ENCODE results near the gene KCNMA1. TPM values are rescaled to one million over a fixed set of nuclear protein-coding genes. Genes with fewer than 3 reads are reported as not detected.

The KCNMA1 gene
- polyA plus RNA-seq, 1 donor from 2014 or later, result 60.8 TPM

- Histone ChIP-seq H3K36me3 (ENCODE audit: insufficient read depth, low read length) (no peaks in the 10 kb centered on the region), H3K4me3 (ENCODE audit: low read length) (peak overlapping the region; percentile 2), H3K4me2 (ENCODE audit: low read length) (no peak overlapping the region), H4K20me1 (ENCODE audit: insufficient read depth) (no peaks in the 10 kb centered on the region), H2AFZ (ENCODE audit: low read depth, low read length) (no peak overlapping the region), H3K27ac (ENCODE audit: low read length) (peak overlapping the region; percentile 28), H3K9ac (ENCODE audit: low read length) (no peak overlapping the region), H3K79me2 (replicated peaks; ENCODE audit: insufficient read depth, low read length) (no peaks in the 10 kb centered on the region), H3F3A (ENCODE audit: insufficient read depth, low read length, poor library complexity, severe bottlenecking) (no peaks in the 10 kb centered on the region), H3K9me3 (ENCODE audit: low read length) (no peaks in the 10 kb centered on the region), H3K9me2 (ENCODE audit: insufficient read depth, low read length) (no peaks in the 10 kb centered on the region), H3K27me3 (ENCODE audit: insufficient read depth, low read depth, low read length) (no peaks in the 10 kb centered on the region)
- TF ChIP-seq POLR2AphosphoS5 (IDR thresholded peaks at IDR 0.05), result peak; percentile 78
- peak; percentile 21 for TF ChIP-seq SMC3 (conservative IDR thresholded peaks at IDR 0.05; ENCODE audit: poor library complexity)
- TF ChIP-seq, protein P1, sequence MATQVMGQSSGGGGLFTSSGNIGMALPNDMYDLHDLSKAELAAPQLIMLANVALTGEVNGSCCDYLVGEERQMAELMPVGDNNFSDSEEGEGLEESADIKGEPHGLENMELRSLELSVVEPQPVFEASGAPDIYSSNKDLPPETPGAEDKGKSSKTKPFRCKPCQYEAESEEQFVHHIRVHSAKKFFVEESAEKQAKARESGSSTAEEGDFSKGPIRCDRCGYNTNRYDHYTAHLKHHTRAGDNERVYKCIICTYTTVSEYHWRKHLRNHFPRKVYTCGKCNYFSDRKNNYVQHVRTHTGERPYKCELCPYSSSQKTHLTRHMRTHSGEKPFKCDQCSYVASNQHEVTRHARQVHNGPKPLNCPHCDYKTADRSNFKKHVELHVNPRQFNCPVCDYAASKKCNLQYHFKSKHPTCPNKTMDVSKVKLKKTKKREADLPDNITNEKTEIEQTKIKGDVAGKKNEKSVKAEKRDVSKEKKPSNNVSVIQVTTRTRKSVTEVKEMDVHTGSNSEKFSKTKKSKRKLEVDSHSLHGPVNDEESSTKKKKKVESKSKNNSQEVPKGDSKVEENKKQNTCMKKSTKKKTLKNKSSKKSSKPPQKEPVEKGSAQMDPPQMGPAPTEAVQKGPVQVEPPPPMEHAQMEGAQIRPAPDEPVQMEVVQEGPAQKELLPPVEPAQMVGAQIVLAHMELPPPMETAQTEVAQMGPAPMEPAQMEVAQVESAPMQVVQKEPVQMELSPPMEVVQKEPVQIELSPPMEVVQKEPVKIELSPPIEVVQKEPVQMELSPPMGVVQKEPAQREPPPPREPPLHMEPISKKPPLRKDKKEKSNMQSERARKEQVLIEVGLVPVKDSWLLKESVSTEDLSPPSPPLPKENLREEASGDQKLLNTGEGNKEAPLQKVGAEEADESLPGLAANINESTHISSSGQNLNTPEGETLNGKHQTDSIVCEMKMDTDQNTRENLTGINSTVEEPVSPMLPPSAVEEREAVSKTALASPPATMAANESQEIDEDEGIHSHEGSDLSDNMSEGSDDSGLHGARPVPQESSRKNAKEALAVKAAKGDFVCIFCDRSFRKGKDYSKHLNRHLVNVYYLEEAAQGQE (IDR thresholded peaks at IDR 0.05; ENCODE audit: borderline replicate concordance), result no peak
- peak; percentile 93 for TF ChIP-seq EP300 (conservative IDR thresholded peaks at IDR 0.05; ENCODE audit: poor library complexity, severe bottlenecking)
These were observed 720.5 kb downstream of the KCNMA1 start for GRCh38 chr10:76917071-76917470.

GRCh38 chr10:76916536-76916935 lies 721.1 kb downstream of the KCNMA1 start:
- H3K27ac ChIP-seq (ENCODE audit: low read length), result peak overlapping the region; percentile 17
- H3K27me3 ChIP-seq (ENCODE audit: insufficient read depth, low read depth, low read length), result no peaks in the 10 kb centered on the region
- H3K4me2 ChIP-seq (ENCODE audit: low read length), result no peak overlapping the region
- H3K79me2 ChIP-seq (replicated peaks; ENCODE audit: insufficient read depth, low read length), result no peaks in the 10 kb centered on the region
- no peaks in the 10 kb centered on the region for H3K36me3 ChIP-seq (ENCODE audit: insufficient read depth, low read length)
- TF ChIP-seq EZH2 (IDR thresholded peaks at IDR 0.05; ENCODE audit: borderline replicate concordance, insufficient read depth, low read length, poor library complexity, severe bottlenecking) (no peak), SMC3 (conservative IDR thresholded peaks at IDR 0.05; ENCODE audit: poor library complexity) (no peak), POLR2AphosphoS5 (IDR thresholded peaks at IDR 0.05) (no peak)
- peak overlapping the region; percentile 2 for H3K4me3 ChIP-seq (ENCODE audit: low read length)
- H4K20me1 ChIP-seq (ENCODE audit: insufficient read depth), result no peaks in the 10 kb centered on the region
- no peaks in the 10 kb centered on the region for H3K9me3 ChIP-seq (ENCODE audit: low read length)
- no peak overlapping the region for H3K9ac ChIP-seq (ENCODE audit: low read length)
- H2AFZ ChIP-seq (ENCODE audit: low read depth, low read length), result no peak overlapping the region
- H3K9me2 ChIP-seq (ENCODE audit: insufficient read depth, low read length), result no peaks in the 10 kb centered on the region
- no peaks in the 10 kb centered on the region for H3F3A ChIP-seq (ENCODE audit: insufficient read depth, low read length, poor library complexity, severe bottlenecking)

DNA sequence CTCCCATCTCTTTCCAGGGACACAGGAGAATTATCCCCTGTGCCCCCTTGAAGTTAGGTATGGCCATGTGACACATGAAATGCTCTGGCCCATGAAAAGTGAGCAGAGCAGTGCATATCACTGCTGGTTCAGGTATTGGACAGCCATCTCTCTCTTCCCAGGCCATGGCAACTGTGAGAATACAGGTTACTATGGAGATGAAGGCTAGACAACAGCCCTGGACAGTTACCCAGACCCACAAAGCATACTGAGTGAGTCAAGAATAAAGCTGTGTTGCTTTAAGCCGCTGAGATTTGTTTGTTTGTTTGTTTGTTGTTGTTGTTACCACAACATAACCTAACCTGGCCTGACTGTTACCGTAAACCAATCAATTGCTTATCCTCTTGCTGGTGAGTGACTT lies 722.3 kb downstream of the KCNMA1 start:
- Histone ChIP-seq H4K20me1 (ENCODE audit: insufficient read depth) (no peaks in the 10 kb centered on the region), H3K9ac (ENCODE audit: low read length) (no peak overlapping the region), H3K9me2 (ENCODE audit: insufficient read depth, low read length) (no peaks in the 10 kb centered on the region), H3F3A (ENCODE audit: insufficient read depth, low read length, poor library complexity, severe bottlenecking) (no peaks in the 10 kb centered on the region), H2AFZ (ENCODE audit: low read depth, low read length) (no peak overlapping the region), H3K36me3 (ENCODE audit: insufficient read depth, low read length) (no peaks in the 10 kb centered on the region), H3K27me3 (ENCODE audit: insufficient read depth, low read depth, low read length) (no peaks in the 10 kb centered on the region), H3K79me2 (replicated peaks; ENCODE audit: insufficient read depth, low read length) (no peaks in the 10 kb centered on the region), H3K27ac (ENCODE audit: low read length) (no peak overlapping the region), H3K4me2 (ENCODE audit: low read length) (no peak overlapping the region), H3K4me3 (ENCODE audit: low read length) (no peak overlapping the region), H3K9me3 (ENCODE audit: low read length) (no peaks in the 10 kb centered on the region)
- TF ChIP-seq RAD21 (conservative IDR thresholded peaks at IDR 0.05), result no peak
- TF ChIP-seq, protein P1 (IDR thresholded peaks at IDR 0.05; ENCODE audit: borderline replicate concordance), result no peak
- no peak for TF ChIP-seq POLR2AphosphoS5 (IDR thresholded peaks at IDR 0.05)
- TF ChIP-seq CTCF (IDR thresholded peaks at IDR 0.05; ENCODE audit: poor library complexity, severe bottlenecking), result no peak
- no peak for TF ChIP-seq SMC3 (conservative IDR thresholded peaks at IDR 0.05; ENCODE audit: poor library complexity)
- TF ChIP-seq MXI1 (conservative IDR thresholded peaks at IDR 0.05; ENCODE audit: poor library complexity, severe bottlenecking), result no peak
- TF ChIP-seq EZH2 (IDR thresholded peaks at IDR 0.05; ENCODE audit: borderline replicate concordance, insufficient read depth, low read length, poor library complexity, severe bottlenecking), result no peak
- no peak for TF ChIP-seq EP300 (conservative IDR thresholded peaks at IDR 0.05; ENCODE audit: poor library complexity, severe bottlenecking)
- TF ChIP-seq TAF1 (IDR thresholded peaks at IDR 0.05; ENCODE audit: low read depth), result no peak

Data from neural cell (in vitro differentiated cells).